Activated T-helper 9 cell treated with anti-CD3 and anti-CD28 coated beads, Interleukin-2, amount 50 U/mL, for 16 hours (primary cell): ENCODE results near the gene FAF2.

Experiments
- DNase-seq: peaks from one replicate; pipeline ENCODE4 v3.0.0-alpha.2; 2020; ENCODE audit warnings: low read depth

The FAF2 gene

DNA sequence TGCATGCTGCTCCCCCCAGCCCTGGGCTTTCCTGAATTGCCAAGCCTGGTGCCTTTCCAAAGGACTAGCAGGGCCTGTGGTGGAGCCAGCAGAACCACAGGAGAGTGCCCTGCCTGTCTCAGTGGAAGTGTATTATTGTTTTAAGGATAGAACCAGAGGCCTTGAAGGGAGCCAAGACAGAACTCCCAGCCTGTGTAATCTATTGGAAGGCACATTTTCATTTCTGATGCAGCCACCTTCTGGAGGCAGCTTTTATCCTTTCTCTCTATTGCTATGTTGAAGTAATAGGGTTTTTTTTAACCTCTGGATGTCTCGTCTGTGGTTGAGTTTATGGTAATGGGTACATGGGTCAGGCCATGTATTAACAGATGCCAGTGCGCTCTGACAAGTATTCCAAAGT, 59.7 kb downstream of the FAF2 start:
- DNase-seq = no peak

GRCh38 chr5:176508603-176509002, 60.4 kb downstream of the FAF2 start:
- DNase-seq = no peak

DNA sequence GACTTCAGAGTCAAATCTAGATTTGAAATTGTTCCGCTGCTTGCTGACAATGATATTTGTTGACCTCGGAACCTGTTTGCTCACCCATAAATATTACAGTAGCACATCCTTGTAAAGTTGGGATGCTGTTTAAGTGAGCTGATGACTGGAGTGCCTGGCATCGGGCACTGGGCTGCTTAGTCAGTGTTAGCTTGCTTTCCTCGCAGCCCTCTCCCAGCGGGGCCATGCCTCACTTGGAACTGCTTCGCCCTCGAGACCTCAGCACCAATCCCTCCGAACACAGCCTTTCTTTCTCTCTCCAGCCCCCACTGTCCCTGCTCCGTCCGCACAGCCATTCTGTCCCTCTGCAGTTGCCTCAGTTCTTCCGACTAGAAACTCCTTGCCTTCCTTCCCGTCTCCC, 65.6 kb downstream of the FAF2 start:
- DNase-seq = no peak

GRCh38 chr5:176514244-176514950, 66.2 kb downstream of the FAF2 start:
- no peak for DNase-seq

DNA sequence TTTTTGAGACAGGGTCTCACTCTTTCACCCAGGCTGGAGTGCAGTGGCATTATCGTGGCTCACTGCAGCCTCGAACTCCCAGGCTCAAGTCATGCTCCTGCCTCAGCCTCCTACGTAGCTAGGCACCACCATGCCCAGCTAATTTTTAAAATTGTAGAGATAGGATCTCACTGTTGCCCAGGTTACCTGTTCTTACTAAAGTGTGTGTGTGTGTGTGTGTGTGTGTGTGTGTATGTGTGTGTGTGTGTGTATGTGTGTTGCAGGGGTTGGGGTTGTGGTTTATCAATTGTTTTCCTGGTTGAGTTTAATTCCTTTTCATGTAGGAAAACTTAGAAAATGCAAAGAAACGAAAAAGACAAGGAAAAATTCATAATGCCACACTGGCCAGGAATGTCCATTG, 67.2 kb downstream of the FAF2 start:
- no peak for DNase-seq

DNA sequence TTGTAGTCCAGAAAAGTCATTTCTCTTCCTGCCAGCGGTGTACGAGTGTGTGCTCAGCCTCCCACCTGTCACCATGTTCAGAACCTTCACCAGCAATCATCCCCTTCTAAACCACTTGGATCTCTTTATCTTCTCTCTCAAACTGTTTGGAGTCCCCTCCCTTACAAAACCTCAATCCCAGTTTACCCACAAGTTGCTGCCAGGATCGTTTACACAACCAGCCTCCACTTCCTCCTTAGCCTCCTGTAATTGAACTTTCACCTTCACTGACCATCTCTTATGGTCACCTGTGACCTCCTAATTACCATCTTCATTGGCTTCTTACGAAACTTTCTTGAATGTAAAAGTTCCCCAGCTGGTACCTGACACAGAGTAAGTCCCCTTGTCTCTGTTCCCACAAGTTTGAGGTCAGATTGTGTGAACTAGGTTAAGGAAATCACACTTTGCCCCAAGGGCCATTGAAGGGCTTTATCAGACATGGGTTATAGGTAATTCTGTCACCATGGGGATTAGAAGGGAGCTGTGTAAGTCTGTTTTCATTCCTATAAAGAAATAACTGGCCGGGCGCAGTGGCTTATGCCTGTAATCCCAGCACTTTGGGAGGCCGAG, 69.0 kb downstream of the FAF2 start:
- no peak for DNase-seq

DNA sequence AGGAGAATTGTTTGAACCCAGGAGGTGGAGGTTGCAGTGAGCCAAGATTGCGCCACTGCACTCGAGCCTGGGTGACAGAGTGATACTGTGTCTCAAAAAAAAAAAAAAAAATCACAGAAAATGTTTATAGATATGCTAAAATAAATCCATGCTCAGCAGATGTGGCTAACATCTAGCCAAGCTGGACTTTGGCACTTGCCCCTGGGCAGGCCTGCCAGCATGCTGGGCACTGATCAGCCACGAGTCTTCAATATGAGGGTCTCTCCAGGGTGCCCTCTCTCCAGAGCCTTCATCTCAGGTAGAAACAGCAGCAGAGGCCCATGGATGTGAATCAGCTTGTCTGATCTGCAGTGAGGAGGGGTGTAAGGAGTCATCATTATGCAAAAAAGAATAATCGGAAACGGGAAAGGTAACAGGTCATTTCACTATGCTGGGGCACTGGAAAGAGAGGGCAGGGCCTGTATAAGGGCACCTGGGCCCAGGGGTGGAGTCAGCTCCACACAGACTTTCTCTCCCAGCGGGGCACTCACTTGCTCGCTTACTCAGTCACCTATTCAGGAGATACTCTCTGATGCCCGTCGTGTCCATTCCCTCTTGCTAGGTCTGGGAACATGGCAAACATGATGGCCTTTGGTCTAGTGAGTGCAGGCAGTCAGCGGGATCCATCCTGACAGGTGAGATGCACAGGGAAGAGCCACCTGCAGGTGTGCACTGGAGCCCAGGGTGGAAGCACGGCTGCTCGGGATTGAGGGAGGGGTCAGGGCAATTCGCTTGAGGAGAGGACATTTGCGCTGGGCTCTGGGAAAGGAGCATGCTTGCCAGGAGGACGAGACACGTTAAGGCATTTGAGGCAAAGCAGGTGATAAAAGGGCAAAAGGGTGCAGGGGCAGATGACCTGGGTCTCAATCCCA, 71.9 kb downstream of the FAF2 start:
- DNase-seq = no peak

DNA sequence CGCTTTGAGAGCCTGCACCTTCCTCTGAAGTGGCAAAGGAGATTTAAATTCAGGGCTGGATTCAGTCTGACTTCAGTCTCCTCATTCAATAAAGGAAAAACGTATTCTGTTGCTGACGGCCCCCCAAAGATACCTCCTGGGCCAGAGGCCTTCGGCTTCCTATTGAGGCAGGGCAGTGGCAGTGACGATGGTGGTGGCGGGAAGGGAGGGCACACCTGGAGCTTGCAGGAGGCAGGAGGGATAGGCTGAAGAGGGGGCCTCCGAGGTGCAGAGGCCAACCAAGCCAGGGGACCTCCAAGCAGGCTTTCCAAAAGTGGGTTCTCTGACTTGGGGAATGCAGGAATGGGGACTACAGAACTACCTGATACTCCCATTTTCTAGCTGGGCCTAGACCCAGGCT, 73.1 kb downstream of the FAF2 start:
- no peak for DNase-seq

DNA sequence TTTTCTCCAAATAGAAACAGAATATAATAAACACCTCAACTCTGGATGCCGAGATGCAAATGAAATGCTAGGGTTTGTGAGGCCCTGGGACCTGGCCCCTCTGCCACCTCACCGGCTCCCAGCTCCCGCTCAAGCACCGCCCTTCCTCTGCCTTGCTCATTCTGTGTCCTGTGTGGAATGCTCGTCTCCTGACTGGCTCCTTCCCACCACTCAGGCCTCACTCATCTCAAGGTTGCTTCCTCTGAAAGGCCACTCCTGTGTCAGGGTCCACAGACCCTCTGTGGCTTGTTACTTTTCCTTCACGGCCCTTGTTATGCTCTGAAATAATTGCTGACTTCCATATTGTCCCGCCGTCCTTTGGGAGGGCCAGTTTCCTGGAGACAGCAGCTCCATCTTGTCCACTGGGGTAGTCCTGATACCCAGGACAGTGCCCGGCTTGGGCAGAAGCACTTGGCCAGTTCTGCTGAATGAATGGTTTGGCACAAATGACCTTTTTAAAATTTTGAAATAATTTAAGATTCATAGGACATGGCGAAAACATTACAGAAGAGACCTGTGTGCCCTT, 73.6 kb downstream of the FAF2 start:
- no peak for DNase-seq

DNA sequence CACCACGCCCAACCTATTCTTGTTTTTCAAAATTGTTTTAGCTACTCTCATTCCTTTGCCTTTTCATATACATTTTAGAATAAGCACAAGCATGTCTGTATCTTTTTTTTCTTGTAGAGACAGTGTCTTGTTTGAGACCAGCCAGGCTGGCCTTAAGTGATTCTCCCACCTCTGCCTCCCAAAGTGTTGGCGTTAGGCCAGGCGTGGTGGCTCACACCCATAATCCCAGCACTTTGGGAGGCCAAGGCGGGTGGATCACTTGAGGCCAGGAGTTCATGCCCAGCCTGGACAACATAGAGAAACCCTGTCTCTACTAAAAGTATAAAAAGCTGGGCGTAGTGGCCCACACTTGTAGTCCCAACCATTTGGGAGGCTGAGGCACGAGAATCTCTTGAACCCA, 76.0 kb downstream of the FAF2 start:
- no peak for DNase-seq

- DNase-seq = no peak
Measured at GRCh38 chr5:176524987-176525386, 76.8 kb downstream of the FAF2 start.

GRCh38 chr5:176525677-176526076, 77.5 kb downstream of the FAF2 start:
- DNase-seq = no peak

DNA sequence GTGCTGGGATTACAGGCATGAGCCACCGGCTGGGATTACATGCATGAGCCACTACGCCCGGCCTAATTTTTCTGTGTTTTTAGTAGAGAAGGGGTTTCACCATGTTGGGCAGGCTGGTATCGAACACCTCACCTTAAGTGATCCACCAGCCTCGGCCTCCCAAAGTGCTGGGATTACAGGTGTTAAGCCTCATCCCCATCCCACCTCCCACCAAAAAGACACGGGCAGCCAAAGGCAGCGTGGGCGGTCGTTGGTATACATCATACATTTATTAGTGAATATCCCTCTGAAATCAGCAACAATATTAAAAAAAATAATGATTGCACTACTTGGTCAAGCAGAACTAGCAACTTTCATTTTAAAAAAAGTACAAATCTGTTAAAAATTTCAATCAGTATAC, 78.3 kb downstream of the FAF2 start:
- DNase-seq = no peak

- DNase-seq = no peak
Measured at GRCh38 chr5:176527246-176528222, 79.3 kb downstream of the FAF2 start.

- no peak for DNase-seq
Measured at GRCh38 chr5:176528301-176528700, 80.1 kb downstream of the FAF2 start.

GRCh38 chr5:176528761-176529115, 80.6 kb downstream of the FAF2 start:
- no peak for DNase-seq

DNA sequence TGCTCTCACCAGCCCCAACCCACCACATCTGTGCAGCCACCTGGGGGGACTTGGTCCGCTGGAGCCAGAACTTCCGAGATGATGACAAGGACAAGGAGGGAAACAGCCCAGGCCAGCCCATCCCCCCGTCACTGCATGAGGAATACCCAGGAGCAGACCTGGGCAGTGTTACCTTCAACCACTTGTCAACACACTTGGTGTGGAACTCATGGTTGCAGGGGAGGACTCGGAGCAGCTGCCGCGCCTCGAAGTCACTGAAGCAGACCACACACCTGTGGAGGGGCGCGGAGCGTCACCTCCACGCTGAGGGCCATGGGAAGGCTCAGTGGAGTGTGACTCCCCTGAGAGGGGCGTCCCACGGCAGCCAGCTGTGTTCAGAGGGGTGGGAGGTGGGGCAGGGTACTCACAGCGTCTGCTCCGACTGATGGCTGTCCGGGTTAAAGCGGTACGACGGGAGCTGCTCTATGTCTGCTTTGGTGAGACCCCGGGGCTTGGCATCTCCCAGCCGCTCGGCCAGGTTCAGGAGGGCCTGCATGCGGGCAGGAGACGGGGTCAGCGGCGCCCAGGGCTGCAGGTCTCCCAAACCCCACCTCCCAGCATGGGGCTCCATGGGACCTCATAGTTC, 81.0 kb downstream of the FAF2 start:
- DNase-seq = no peak

DNA sequence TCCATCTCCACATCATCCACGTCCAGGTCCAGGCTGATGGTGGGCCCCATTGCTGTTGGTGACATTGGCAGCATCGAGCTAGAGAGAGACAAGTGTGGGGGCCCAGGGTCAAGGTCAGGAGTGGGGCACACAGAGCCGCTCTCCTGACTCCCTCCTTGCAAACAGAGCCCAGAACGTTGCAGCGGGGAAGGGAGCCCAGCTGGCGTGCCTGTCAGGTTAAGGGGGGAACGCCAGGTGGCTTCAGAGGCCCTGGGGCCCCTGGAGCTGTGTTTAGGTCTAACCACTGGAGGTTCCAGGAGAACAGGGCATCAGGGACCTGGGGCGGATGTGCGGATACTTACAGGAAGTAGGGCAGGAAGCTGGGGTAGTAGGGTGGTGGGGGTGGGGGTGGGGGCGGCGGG, 81.6 kb downstream of the FAF2 start:
- no peak for DNase-seq

- DNase-seq = no peak
Measured at GRCh38 chr5:176530393-176530982, 82.3 kb downstream of the FAF2 start.

DNA sequence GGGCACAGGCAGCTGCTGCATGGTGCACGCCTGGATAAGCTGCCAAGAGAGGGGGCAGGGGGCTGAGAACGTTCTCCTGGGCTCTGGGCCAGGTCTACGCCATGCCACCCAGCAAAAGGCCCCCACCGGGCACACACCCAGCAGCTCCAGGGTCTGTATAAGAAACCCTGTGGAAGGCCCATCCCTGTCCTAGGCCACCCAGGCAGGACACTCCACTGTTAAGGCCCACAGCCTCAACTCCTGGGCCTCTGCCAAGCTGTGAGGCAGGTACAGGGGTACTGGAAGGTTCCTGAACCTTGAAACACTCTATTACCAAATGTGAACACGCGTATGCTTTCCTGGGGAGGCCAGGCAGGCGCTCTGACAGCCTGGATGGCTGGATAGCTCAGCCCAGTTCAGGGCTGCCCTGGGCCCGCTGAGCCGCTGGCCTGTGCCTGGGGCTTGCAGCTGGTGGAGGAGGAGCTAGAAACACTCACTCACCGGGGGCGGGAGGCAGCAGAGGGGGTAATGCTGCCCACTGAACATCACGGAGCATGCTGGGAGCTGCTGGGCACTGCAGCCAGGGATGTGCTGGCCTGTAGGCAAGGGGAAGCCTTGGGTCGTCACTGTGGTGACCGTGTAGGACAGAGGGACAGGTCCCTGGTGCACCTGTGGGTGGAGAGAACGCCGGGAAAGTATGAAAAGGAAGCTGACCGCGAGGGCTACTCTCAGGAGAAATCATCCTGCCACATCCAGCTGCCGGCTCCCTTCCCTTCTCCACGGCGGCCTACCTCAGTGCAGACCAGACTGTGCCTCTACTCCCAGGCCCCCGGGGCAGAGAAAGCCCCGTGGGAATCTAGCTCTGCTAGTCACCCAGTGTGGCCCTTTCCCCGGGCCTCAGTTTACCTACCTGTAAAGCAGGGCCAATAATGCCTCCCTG, 83.1 kb downstream of the FAF2 start:
- no peak for DNase-seq
